Endothelial cell of umbilical vein (primary cell): ENCODE measurements around the gene GCM1.

ENCODE experiments used
- CTCF ChIP-seq, 2 donors: IDR thresholded peaks; 1 replicate in 1 of 2; 2 replicates in 1 of 2; pipeline ENCODE4 v1.5.1; 2011; ENCODE audit warnings: low read length in 2 of 2, mild to moderate bottlenecking in 2 of 2, moderate library complexity in 2 of 2, control low read depth in 1 of 2, inconsistent platforms in 1 of 2, low read depth in 1 of 2; ENCODE audit not compliant: insufficient read depth in 1 of 2; ENCODE audit errors: extremely low read depth in 1 of 2
- MAX ChIP-seq: IDR thresholded peaks from 2 replicates; pipeline ENCODE4 v1.6.1; 2011; ENCODE audit not compliant: insufficient read depth, insufficient read length

- no peak for TF ChIP-seq MAX
- no peak for TF ChIP-seq CTCF (IDR thresholded peaks at IDR 0.05; ENCODE audit: extremely low read depth in 1 of 2, insufficient read depth in 1 of 2, low read depth in 1 of 2, low read length in 2 of 2)
Measured at GRCh38 chr6:53188833-53189232, 40.2 kb upstream of the GCM1 start.
